SH-SY5Y (cell line): ENCODE data around the gene SORBS2.

ENCODE experiments used
- GATA2 ChIP-seq: IDR thresholded peaks from 2 replicates; pipeline ENCODE4 v1.6.1; 2011; ENCODE audit warnings: mild to moderate bottlenecking, low read depth, low read length
- GATA3 ChIP-seq: IDR thresholded peaks from 2 replicates; pipeline ENCODE4 v1.6.1; 2011; ENCODE audit warnings: low read depth, mild to moderate bottlenecking, low read length, moderate library complexity

DNA sequence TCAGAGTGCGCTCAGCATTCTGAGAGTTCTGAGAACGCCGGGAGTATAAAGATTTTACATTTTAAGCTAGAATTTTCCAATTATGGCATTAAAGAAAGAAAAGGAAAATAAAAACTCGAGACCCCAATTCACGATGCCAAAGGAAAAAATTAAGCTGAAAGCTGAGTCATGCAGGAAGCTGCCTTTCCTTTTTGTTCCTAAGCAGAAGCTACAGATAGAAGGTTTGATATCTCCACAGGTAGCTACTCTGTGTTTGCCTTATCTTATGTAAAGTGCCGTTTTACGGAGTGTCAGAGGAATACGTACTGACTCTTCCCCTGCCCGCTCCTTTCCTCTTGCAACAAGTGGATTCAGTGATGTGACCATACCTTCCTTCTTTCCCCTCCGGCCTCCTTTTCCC, 10.8 kb upstream of the SORBS2 start:
- no peak for TF ChIP-seq GATA2
- TF ChIP-seq GATA3: no peak
